ENCODE results near the gene NUDT1.
A peak's percentile ranks its signal among the peaks of the same experiment; 100 is the strongest.

NUDT1 gene

GRCh38 chr7:2241580-2242540 lies at the start of gene NUDT1, which contains the start of gene MRM2:
Gene NUDT1, plus strand, starts transcription at chr7:2242226. Its CDS starts 2,349 bp downstream, at chr7:2244575.
Gene MRM2, minus strand, starts transcription at chr7:2242205. Its CDS starts 36 bp downstream, at chr7:2242169.
- peak; percentile 95 for DNase-seq (ENCODE audit: low spot score)

- peak; percentile 16 for DNase-seq (ENCODE audit: low spot score)
Measured at GRCh38 chr7:2192831-2193534, 49.0 kb upstream of the NUDT1 start.

GRCh38 chr7:2193575-2194305 lies 48.3 kb upstream of the NUDT1 start:
- peak; percentile 4 for DNase-seq (ENCODE audit: low spot score)

GRCh38 chr7:2195400-2196246 lies 46.4 kb upstream of the NUDT1 start:
- DNase-seq (ENCODE audit: low spot score) = no peak

- no peak for DNase-seq (ENCODE audit: low spot score)
Measured at GRCh38 chr7:2196381-2197378, 45.3 kb upstream of the NUDT1 start.

- DNase-seq (ENCODE audit: low spot score) = peak; percentile 9
Measured at GRCh38 chr7:2197436-2198155, 44.4 kb upstream of the NUDT1 start.

GRCh38 chr7:2198206-2198605 lies 43.8 kb upstream of the NUDT1 start:
- DNase-seq (ENCODE audit: low spot score) = peak; percentile 41

GRCh38 chr7:2198760-2199159 lies 43.3 kb upstream of the NUDT1 start:
- peak; percentile 3 for DNase-seq (ENCODE audit: low spot score)

- no peak for DNase-seq (ENCODE audit: low spot score)
Measured at GRCh38 chr7:2199528-2199927, 42.5 kb upstream of the NUDT1 start.

GRCh38 chr7:2199956-2200583 lies 42.0 kb upstream of the NUDT1 start:
- peak; percentile 3 for DNase-seq (ENCODE audit: low spot score)

- DNase-seq (ENCODE audit: low spot score) = no peak
Measured at GRCh38 chr7:2200584-2200980, 41.4 kb upstream of the NUDT1 start.

GRCh38 chr7:2201128-2201527 lies 40.9 kb upstream of the NUDT1 start:
- DNase-seq (ENCODE audit: low spot score) = no peak

- peak; percentile 4 for DNase-seq (ENCODE audit: low spot score)
Measured at GRCh38 chr7:2201686-2202360, 40.2 kb upstream of the NUDT1 start.

GRCh38 chr7:2202361-2202761 lies 39.7 kb upstream of the NUDT1 start:
- peak; percentile 21 for DNase-seq (ENCODE audit: low spot score)

- DNase-seq (ENCODE audit: low spot score) = peak; percentile 4
Measured at GRCh38 chr7:2202901-2203765, 38.9 kb upstream of the NUDT1 start.

GRCh38 chr7:2203766-2204300 lies 38.2 kb upstream of the NUDT1 start:
- no peak for DNase-seq (ENCODE audit: low spot score)

GRCh38 chr7:2204446-2204845 lies 37.6 kb upstream of the NUDT1 start:
- DNase-seq (ENCODE audit: low spot score) = no peak
